Mesothelial cell of epicardium (in vitro differentiated cells): Measurements from ENCODE around the gene DLX3. TPM values are rescaled to one million over a fixed set of nuclear protein-coding genes. Genes with fewer than 3 reads are reported as not detected.

ENCODE experiments used
- DNase-seq, 2 experiments: peaks; one replicate each; pipeline ENCODE4 v3.0.0; 2021; ENCODE audit warnings: low spot score in 2 of 2; ENCODE audit not compliant: unreplicated experiment in 2 of 2
- H3K27ac Mint-ChIP-seq: 2 replicates; pipeline ENCODE4 v1.8.0; 2021; ENCODE audit warnings: mixed read lengths
- H3K27me3 Mint-ChIP-seq: 2 replicates; pipeline ENCODE4 v1.8.0; 2021; ENCODE audit warnings: low read depth, mixed read lengths
- H3K36me3 Mint-ChIP-seq: 2 replicates; pipeline ENCODE4 v1.8.0; 2021; ENCODE audit warnings: mixed read lengths
- H3K4me1 Mint-ChIP-seq: 2 replicates; pipeline ENCODE4 v1.8.0; 2021; ENCODE audit warnings: mixed read lengths
- H3K4me3 Mint-ChIP-seq: 2 replicates; pipeline ENCODE4 v1.8.0; 2021; ENCODE audit warnings: mild to moderate bottlenecking, moderate library complexity, mixed read lengths
- H3K9me3 Mint-ChIP-seq: 2 replicates; pipeline ENCODE4 v1.8.0; 2021; ENCODE audit warnings: mixed read lengths
- CTCF ChIP-seq: fragments of 200-600 bp; sonication (generic); IDR thresholded peaks from one replicate; pipeline ENCODE4 v1.5.0; 2021; ENCODE audit warnings: antibody characterized with exemption; ENCODE audit not compliant: unreplicated experiment
- total RNA-seq: library from RNA; stranded (reverse); gene quantifications from 3 replicates; pipeline ENCODE4 v1.2.1, GENCODE V29; 2021

DLX3 gene
- total RNA-seq, 1 donor from 2014 or later: 7.7 TPM

DNA sequence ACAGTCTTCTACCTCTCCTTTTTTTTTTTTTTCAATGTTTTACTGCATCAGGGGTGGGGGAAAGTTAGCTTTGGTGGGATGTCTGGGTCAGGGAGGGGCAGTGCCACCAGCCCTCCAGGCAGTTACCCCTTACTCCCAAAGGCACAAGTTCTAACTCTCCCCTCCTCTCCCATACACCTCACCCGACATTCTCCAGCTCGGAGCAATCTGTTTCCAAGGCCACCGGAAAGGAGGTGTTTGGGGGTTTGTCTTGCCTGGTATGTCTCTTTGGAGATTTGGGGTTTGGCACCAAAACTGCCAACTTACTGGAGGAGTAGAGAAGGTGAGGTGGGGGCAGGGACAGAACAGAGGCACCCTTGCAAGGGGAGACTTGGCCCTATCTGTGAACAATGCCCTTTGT, 4.7 kb downstream of the DLX3 start:
- Mint-ChIP-seq H3K4me3 (no peak overlapping the region), H3K9me3 (no peaks in the 10 kb centered on the region), H3K27ac (no peak overlapping the region), H3K36me3 (no peaks in the 10 kb centered on the region), H3K27me3 (peaks cover 33% of the 10 kb centered on the region), H3K4me1 (peaks cover 24% of the 10 kb centered on the region)
- TF ChIP-seq CTCF: no peak
- no peak for DNase-seq

DNA sequence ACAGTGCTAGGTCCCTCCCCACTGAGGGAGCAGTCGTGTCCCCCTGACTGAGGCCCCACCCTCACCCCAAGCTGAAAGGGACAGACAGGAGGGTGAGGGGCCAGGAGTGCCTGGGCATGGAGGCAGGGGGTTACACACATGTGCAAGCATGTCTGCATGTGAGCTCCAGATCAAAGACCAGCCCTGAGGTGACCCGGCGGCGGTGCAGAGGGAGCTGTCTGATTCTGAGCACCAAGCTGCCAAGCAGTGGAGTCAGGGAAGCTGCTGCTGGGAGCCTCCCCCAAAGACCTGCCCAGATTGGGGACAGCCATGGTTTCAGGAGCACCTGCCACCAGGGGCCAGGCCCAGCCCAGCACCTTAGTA, 5.5 kb downstream of the DLX3 start:
- TF ChIP-seq CTCF: no peak
- no peaks in the 10 kb centered on the region for H3K36me3 Mint-ChIP-seq
- H3K27me3 Mint-ChIP-seq: peaks cover 29% of the 10 kb centered on the region
- no peak overlapping the region for H3K27ac Mint-ChIP-seq
- no peaks in the 10 kb centered on the region for H3K9me3 Mint-ChIP-seq
- DNase-seq: peak in 1 of 2 experiments; percentile 28
- no peak overlapping the region for H3K4me3 Mint-ChIP-seq
- H3K4me1 Mint-ChIP-seq: peaks cover 18% of the 10 kb centered on the region

DNA sequence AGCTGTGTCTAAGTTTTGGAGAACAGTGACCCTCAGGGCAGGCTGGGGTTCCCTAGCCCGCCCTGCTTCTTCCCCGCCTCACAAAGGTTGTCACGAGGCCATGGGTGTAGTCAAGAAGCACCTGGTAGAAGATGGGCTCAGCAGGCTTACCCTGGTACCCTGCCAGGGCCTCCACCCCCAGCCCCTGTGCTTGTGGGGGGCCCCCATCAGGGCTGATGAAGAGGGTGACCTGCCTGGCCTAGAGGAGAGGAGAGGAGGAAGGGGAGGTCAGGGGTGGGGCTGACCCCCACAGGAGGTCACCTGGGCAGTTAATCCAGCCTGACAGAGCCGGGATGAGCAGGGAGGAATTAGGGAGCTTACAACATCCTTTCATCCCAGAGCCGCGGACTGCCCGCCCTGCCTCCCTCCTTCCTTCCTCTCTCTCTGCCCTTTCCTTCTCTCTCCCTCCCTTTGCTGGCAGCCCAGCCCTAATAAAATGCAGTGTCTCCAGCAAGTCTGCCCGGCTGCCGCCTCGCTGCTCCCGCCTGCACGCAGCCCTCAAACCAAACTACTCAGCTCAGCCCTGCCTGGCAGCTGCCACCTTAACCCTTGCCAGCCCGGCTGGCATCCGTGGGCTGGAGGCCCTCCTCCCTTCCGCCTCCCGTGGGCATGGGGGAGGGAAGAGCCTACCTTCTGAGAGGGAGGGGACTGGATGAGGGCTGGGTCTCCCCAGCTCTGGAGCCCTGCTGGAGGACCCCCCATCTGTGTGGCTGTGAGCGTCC, 7.2 kb downstream of the DLX3 start:
- Mint-ChIP-seq H3K27me3 (peaks cover 22% of the 10 kb centered on the region), H3K27ac (no peak overlapping the region), H3K36me3 (no peaks in the 10 kb centered on the region), H3K4me3 (no peak overlapping the region), H3K4me1 (peaks cover 9% of the 10 kb centered on the region), H3K9me3 (no peaks in the 10 kb centered on the region)
- no peak for TF ChIP-seq CTCF
- peak in 1 of 2 experiments; percentile 37 for DNase-seq

GRCh38 chr17:49987290-49987585, 7.8 kb downstream of the DLX3 start:
- Mint-ChIP-seq H3K27ac (no peak overlapping the region), H3K9me3 (no peaks in the 10 kb centered on the region), H3K4me1 (peaks cover 7% of the 10 kb centered on the region), H3K4me3 (no peak overlapping the region), H3K27me3 (peaks cover 24% of the 10 kb centered on the region), H3K36me3 (no peaks in the 10 kb centered on the region)
- TF ChIP-seq CTCF: no peak
- no peak for DNase-seq

DNA sequence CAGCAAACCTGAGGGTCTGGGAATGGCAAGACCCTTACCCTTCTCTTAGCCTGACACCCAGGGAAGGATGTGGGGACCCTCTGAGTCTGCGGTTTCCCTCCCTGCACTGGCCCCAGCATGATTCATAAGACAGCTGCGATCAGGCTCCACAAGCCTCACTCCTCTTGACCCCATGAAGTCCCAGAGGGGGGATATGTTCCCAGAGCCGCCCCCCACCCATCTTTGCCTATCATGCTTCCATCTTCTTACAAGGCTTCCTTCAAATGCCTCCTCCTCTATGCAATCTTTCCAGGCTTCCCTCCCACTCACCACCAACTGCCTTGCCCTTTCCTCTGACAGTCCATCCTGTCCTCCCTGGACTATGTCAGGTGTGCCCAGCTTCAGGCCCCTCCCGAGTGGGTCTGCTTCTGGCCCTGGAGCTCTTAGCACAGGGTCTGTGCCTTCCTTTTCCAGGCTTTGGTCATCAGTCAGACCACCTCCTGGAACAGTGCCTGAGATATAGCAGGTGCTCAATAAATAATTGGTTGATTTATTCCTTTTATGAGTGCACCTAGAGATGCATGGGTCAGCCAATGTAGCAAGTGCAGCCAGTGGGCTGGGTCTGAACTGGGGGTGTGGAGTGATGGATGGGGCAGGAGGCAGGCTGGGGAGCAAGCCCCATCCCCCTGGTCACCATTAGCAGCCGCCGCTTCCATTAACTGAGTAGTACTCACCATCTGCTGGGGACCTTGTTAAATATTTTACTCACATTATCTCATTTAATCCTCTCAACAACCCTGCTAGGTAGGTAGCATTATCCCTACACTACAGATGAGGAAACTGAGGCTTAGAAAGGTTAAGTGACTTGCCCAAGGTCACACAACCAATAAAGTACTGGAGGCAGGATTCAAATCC, 8.4 kb downstream of the DLX3 start:
- DNase-seq: no peak
- peaks cover 21% of the 10 kb centered on the region for H3K27me3 Mint-ChIP-seq
- H3K27ac Mint-ChIP-seq: no peak overlapping the region
- H3K9me3 Mint-ChIP-seq: no peaks in the 10 kb centered on the region
- H3K4me3 Mint-ChIP-seq: no peak overlapping the region
- H3K36me3 Mint-ChIP-seq: no peaks in the 10 kb centered on the region
- TF ChIP-seq CTCF: no peak
- peaks cover 7% of the 10 kb centered on the region for H3K4me1 Mint-ChIP-seq
